Measurements from ENCODE around the gene SNX30.

SNX30 gene

GRCh38 chr9:112780450-112781036, 30.0 kb downstream of the SNX30 start:
- no peak for DNase-seq (ENCODE audit: low read depth)
- H3K4me3 ChIP-seq (ENCODE audit: low read depth, low read length), result no peak overlapping the region
- no peak for TF ChIP-seq CTCF (IDR thresholded peaks at IDR 0.05; ENCODE audit: insufficient read depth, low read depth, low read length, missing control alignments)

GRCh38 chr9:112782218-112782617, 31.7 kb downstream of the SNX30 start:
- no peak for DNase-seq (ENCODE audit: low read depth)
- no peak for TF ChIP-seq CTCF (IDR thresholded peaks at IDR 0.05; ENCODE audit: insufficient read depth, low read depth, low read length, missing control alignments)
- H3K4me3 ChIP-seq (ENCODE audit: low read depth, low read length), result no peak overlapping the region

GRCh38 chr9:112783551-112783954, 33.0 kb downstream of the SNX30 start:
- no peak overlapping the region for H3K4me3 ChIP-seq (ENCODE audit: low read depth, low read length)
- DNase-seq (ENCODE audit: low read depth), result no peak
- no peak for TF ChIP-seq CTCF (IDR thresholded peaks at IDR 0.05; ENCODE audit: insufficient read depth, low read depth, low read length, missing control alignments)

- no peak overlapping the region for H3K4me3 ChIP-seq (ENCODE audit: low read depth, low read length)
- TF ChIP-seq CTCF (IDR thresholded peaks at IDR 0.05; ENCODE audit: insufficient read depth, low read depth, low read length, missing control alignments), result no peak
- DNase-seq (ENCODE audit: low read depth), result no peak
Observed at GRCh38 chr9:112784020-112784785, 33.6 kb downstream of the SNX30 start.

- no peak overlapping the region for H3K4me3 ChIP-seq (ENCODE audit: low read depth, low read length)
- no peak for DNase-seq (ENCODE audit: low read depth)
- no peak for TF ChIP-seq CTCF (IDR thresholded peaks at IDR 0.05; ENCODE audit: insufficient read depth, low read depth, low read length, missing control alignments)
Observed at GRCh38 chr9:112785986-112786385, 35.4 kb downstream of the SNX30 start.

- H3K4me3 ChIP-seq (ENCODE audit: low read depth, low read length), result no peak overlapping the region
- TF ChIP-seq CTCF (IDR thresholded peaks at IDR 0.05; ENCODE audit: insufficient read depth, low read depth, low read length, missing control alignments), result no peak
- DNase-seq (ENCODE audit: low read depth), result no peak
Observed at GRCh38 chr9:112786829-112787520, 36.4 kb downstream of the SNX30 start.

Data from GM12865 (cell line).